Keratinocyte (primary cell): ENCODE measurements around the gene CCM2.

Experiments
- EZH2 ChIP-seq: IDR thresholded peaks from one replicate; pipeline ENCODE4 v1.6.1; 2012; ENCODE audit warnings: inconsistent platforms, mild to moderate bottlenecking, low read length, moderate library complexity
- TF ChIP-seq, protein P1 (sequence below), 3 experiments: IDR thresholded peaks in 1 of 3; conservative IDR thresholded peaks in 1 of 3; optimal IDR thresholded peaks in 1 of 3; 2 replicates in 2 of 3; 3 replicates in 1 of 3; pipeline versions ENCODE3 to v1.5.1; 2011; ENCODE audit warnings: low read length in 3 of 3, mild to moderate bottlenecking in 3 of 3, moderate library complexity in 2 of 3, control low read depth in 1 of 3, inconsistent platforms in 1 of 3; ENCODE audit not compliant: insufficient read depth in 2 of 3; ENCODE audit errors: extremely low read depth in 1 of 3

DNA sequence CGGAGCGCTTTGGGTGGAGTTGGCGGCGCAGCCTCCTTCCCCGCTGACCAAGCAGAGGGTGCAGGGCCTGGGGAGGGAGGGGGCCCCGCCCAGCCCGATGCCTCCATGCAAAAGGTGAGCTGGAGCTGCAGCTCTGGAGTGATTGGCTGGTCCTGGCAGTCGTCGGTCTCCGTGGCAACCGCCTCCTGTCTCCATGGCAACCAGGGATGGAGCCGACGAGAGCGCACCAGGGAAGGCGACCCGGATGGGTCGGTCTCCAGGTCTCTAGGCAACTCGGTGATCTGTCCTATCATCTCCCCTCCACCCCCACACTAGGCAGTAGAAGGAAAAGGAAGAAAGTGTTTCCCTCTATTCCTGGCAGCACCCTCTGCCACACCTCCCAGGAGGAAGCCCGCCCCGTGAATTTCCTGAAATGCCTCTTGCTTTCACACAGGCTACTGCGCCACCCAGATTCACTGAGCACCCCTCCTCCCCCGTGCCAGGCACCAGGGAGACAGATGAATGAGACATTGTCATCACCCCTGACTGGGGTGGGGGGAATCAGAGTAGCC is 89.4 kb downstream of the CCM2 start:
- TF ChIP-seq, protein P1, sequence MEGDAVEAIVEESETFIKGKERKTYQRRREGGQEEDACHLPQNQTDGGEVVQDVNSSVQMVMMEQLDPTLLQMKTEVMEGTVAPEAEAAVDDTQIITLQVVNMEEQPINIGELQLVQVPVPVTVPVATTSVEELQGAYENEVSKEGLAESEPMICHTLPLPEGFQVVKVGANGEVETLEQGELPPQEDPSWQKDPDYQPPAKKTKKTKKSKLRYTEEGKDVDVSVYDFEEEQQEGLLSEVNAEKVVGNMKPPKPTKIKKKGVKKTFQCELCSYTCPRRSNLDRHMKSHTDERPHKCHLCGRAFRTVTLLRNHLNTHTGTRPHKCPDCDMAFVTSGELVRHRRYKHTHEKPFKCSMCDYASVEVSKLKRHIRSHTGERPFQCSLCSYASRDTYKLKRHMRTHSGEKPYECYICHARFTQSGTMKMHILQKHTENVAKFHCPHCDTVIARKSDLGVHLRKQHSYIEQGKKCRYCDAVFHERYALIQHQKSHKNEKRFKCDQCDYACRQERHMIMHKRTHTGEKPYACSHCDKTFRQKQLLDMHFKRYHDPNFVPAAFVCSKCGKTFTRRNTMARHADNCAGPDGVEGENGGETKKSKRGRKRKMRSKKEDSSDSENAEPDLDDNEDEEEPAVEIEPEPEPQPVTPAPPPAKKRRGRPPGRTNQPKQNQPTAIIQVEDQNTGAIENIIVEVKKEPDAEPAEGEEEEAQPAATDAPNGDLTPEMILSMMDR (optimal IDR thresholded peaks at IDR 0.05 in 1 of 3, IDR thresholded peaks at IDR 0.05 in 1 of 3, conservative IDR thresholded peaks at IDR 0.05 in 1 of 3; ENCODE audit: extremely low read depth in 1 of 3, insufficient read depth in 2 of 3, low read length in 3 of 3): no peak
- TF ChIP-seq EZH2: no peak
